Chondrocyte (in vitro differentiated cells): ENCODE measurements around the gene CYP2A7. TPM values are rescaled to one million over a fixed set of nuclear protein-coding genes. Genes with fewer than 3 reads are reported as not detected.
"Not testable (repeated sequence)": the region's sequence is repeated elsewhere in the genome, so short reads cannot be mapped to it uniquely, and the experiment has no call there.

Experiments
- DNase-seq: peaks from one replicate; pipeline ENCODE4 v3.0.0; 2021; ENCODE audit warnings: mixed read lengths, low spot score
- H3K27ac Mint-ChIP-seq: one replicate; pipeline ENCODE4 v1.8.0; 2021; ENCODE audit warnings: mild to moderate bottlenecking, moderate library complexity, mixed read lengths; ENCODE audit not compliant: unreplicated experiment
- H3K27me3 Mint-ChIP-seq: 2 replicates; pipeline ENCODE4 v1.8.0; 2021; ENCODE audit warnings: low read depth, mixed read lengths
- H3K36me3 Mint-ChIP-seq: 2 replicates; pipeline ENCODE4 v1.8.0; 2021; ENCODE audit warnings: low read depth, mixed read lengths
- H3K4me1 Mint-ChIP-seq: 2 replicates; pipeline ENCODE4 v1.8.0; 2021; ENCODE audit warnings: low read depth, mild to moderate bottlenecking, mixed read lengths
- H3K4me3 Mint-ChIP-seq: one replicate; pipeline ENCODE4 v1.8.0; 2021; ENCODE audit warnings: mild to moderate bottlenecking, moderate library complexity, mixed read lengths; ENCODE audit not compliant: unreplicated experiment
- H3K9me3 Mint-ChIP-seq: 2 replicates; pipeline ENCODE4 v1.8.0; 2021; ENCODE audit warnings: low read depth, mixed read lengths
- CTCF ChIP-seq: fragments of 200-600 bp; sonication (generic); IDR thresholded peaks from 2 replicates; pipeline ENCODE4 v1.5.0; 2021; ENCODE audit warnings: antibody characterized with exemption, mild to moderate bottlenecking, moderate library complexity
- total RNA-seq: library from RNA; stranded (reverse); gene quantifications from 3 replicates; pipeline ENCODE4 v1.2.1, GENCODE V29; 2021

Gene CYP2A7
- total RNA-seq, 1 donor from 2014 or later, result not detected

- not testable (repeated sequence) for H3K36me3 Mint-ChIP-seq, H3K27ac Mint-ChIP-seq, H3K9me3 Mint-ChIP-seq, DNase-seq, H3K4me3 Mint-ChIP-seq, H3K4me1 Mint-ChIP-seq
- peaks cover 60% of the 10 kb centered on the region for H3K27me3 Mint-ChIP-seq
These were observed 35.3 kb downstream of the CYP2A7 start for GRCh38 chr19:40846722-40847121.

- H3K36me3 Mint-ChIP-seq, DNase-seq, H3K27ac Mint-ChIP-seq, H3K9me3 Mint-ChIP-seq, H3K4me1 Mint-ChIP-seq: not testable (repeated sequence)
- H3K4me3 Mint-ChIP-seq, result peak overlapping the region; percentile 16
- H3K27me3 Mint-ChIP-seq, result peaks cover 39% of the 10 kb centered on the region
These were observed 38.4 kb downstream of the CYP2A7 start for GRCh38 chr19:40843653-40844052.

- H3K4me3 Mint-ChIP-seq, H3K4me1 Mint-ChIP-seq, H3K9me3 Mint-ChIP-seq, H3K36me3 Mint-ChIP-seq, H3K27ac Mint-ChIP-seq, DNase-seq: not testable (repeated sequence)
- peaks cover 36% of the 10 kb centered on the region for H3K27me3 Mint-ChIP-seq
These were observed 38.9 kb downstream of the CYP2A7 start for GRCh38 chr19:40842997-40843652.

GRCh38 chr19:40842012-40842411, 40.0 kb downstream of the CYP2A7 start:
- H3K4me3 Mint-ChIP-seq, H3K4me1 Mint-ChIP-seq, H3K9me3 Mint-ChIP-seq, DNase-seq, H3K27ac Mint-ChIP-seq, H3K36me3 Mint-ChIP-seq: not testable (repeated sequence)
- peaks cover 24% of the 10 kb centered on the region for H3K27me3 Mint-ChIP-seq

- H3K4me3 Mint-ChIP-seq, H3K27ac Mint-ChIP-seq, H3K4me1 Mint-ChIP-seq, H3K36me3 Mint-ChIP-seq, DNase-seq, H3K9me3 Mint-ChIP-seq, H3K27me3 Mint-ChIP-seq: not testable (repeated sequence)
These were observed 43.6 kb downstream of the CYP2A7 start for GRCh38 chr19:40838477-40838876.

GRCh38 chr19:40836754-40837429, 45.1 kb downstream of the CYP2A7 start:
- Mint-ChIP-seq H3K9me3 (peaks cover 3% of the 10 kb centered on the region), H3K27ac (no peak overlapping the region), H3K4me1 (peaks cover 4% of the 10 kb centered on the region), H3K27me3 (peaks cover 3% of the 10 kb centered on the region), H3K4me3 (no peak overlapping the region), H3K36me3 (peaks cover 4% of the 10 kb centered on the region)
- no peak for DNase-seq
- no peak for TF ChIP-seq CTCF

GRCh38 chr19:40833728-40834533, 48.1 kb downstream of the CYP2A7 start:
- H3K27ac Mint-ChIP-seq, result not testable (repeated sequence)

GRCh38 chr19:40832431-40832790, 49.6 kb downstream of the CYP2A7 start:
- DNase-seq, H3K9me3 Mint-ChIP-seq: not testable (repeated sequence)
- peak overlapping the region; percentile 79 for H3K27ac Mint-ChIP-seq

More at GRCh38 chr19:40833728-40834533, 48.1 kb downstream of the CYP2A7 start:
- H3K27me3 Mint-ChIP-seq, H3K4me3 Mint-ChIP-seq, H3K36me3 Mint-ChIP-seq, H3K9me3 Mint-ChIP-seq, DNase-seq: not testable (repeated sequence)
- peaks cover 12% of the 10 kb centered on the region for H3K4me1 Mint-ChIP-seq

More at GRCh38 chr19:40832431-40832790, 49.6 kb downstream of the CYP2A7 start:
- H3K4me1 Mint-ChIP-seq, result peaks cover 12% of the 10 kb centered on the region
- H3K27me3 Mint-ChIP-seq, H3K36me3 Mint-ChIP-seq, H3K4me3 Mint-ChIP-seq: not testable (repeated sequence)
